B cell (primary cell): ENCODE measurements around the gene TP53BP2. TPM values are rescaled to one million over a fixed set of nuclear protein-coding genes. Genes with fewer than 3 reads are reported as not detected.

Experiments
- ATAC-seq: fragments of 200-7000 bp; cut with Tn5 transposase; one replicate; pipeline ENCODE4 v1.10.0; 2021; ENCODE audit warnings: low read depth, mild to moderate bottlenecking, moderate number of reproducible peaks, moderate library complexity
- CTCF ChIA-PET: fragments of 350-600 bp; sonication (Branson Sonifier 250); formaldehyde crosslinking; loops from one replicate; lab custom pipeline; 2021; ENCODE audit warnings: antibody characterized with exemption, inconsistent platforms; lab: Charles Lee
- POLR2A ChIA-PET: fragments of 350-600 bp; sonication (Branson Sonifier 250); formaldehyde crosslinking; loops from one replicate; lab custom pipeline; 2021; ENCODE audit warnings: antibody characterized with exemption; lab: Charles Lee
- DNase-seq: peaks from one replicate; pipeline ENCODE4 v3.0.0; 2013
- H2AFZ ChIP-seq: 2 replicates; pipeline ENCODE4 v1.6.1; 2012; ENCODE audit warnings: mild to moderate bottlenecking, low read depth, low read length; ENCODE audit not compliant: insufficient read depth, poor library complexity, severe bottlenecking
- H3K27ac ChIP-seq, 2 donors: 1 replicate in 1 of 2; 2 replicates in 1 of 2; pipeline ENCODE4 v1.5.1; 2012 to 2013; ENCODE audit warnings: low read length in 2 of 2, mild to moderate bottlenecking in 2 of 2, moderate library complexity in 1 of 2
- H3K27me3 ChIP-seq, 4 experiments: fragments of 200-600 bp in 1 of 4; sonication (generic) in 1 of 4; replicated peaks in 1 of 4; 1 replicate in 2 of 4; 2 replicates in 2 of 4; pipeline versions ENCODE4 v1.6.1 to v1.7.0; 2013 to 2016; ENCODE audit warnings: low read length in 3 of 4, mild to moderate bottlenecking in 2 of 4, mixed read lengths in 1 of 4, moderate library complexity in 1 of 4; ENCODE audit not compliant: insufficient read depth in 4 of 4, control insufficient read depth in 3 of 4; ENCODE audit errors: control extremely low read depth in 1 of 4
- H3K36me3 ChIP-seq, 2 experiments: replicated peaks in 1 of 2; 1 replicate in 1 of 2; 2 replicates in 1 of 2; pipeline versions ENCODE4 v1.6.1 to v1.7.1; 2013; ENCODE audit warnings: low read length in 1 of 2; ENCODE audit not compliant: insufficient read depth in 2 of 2, control insufficient read depth in 1 of 2; ENCODE audit errors: control extremely low read depth in 1 of 2, extremely low read depth in 1 of 2
- H3K4me1 ChIP-seq, 2 donors: fragments of 200-600 bp in 1 of 2; sonication (generic) in 1 of 2; 1 replicate in 1 of 2; 2 replicates in 1 of 2; pipeline versions ENCODE4 v1.5.1 to v1.6.1; 2013 to 2017; ENCODE audit warnings: low read length in 2 of 2; ENCODE audit not compliant: control insufficient read depth in 2 of 2, insufficient read depth in 2 of 2
- H3K4me2 ChIP-seq: replicated peaks from 2 replicates; pipeline ENCODE3; 2012; ENCODE audit warnings: mild to moderate bottlenecking, low read depth, low read length; ENCODE audit not compliant: poor library complexity, severe bottlenecking
- H3K4me3 ChIP-seq, 5 experiments: fragments of 200-600 bp in 1 of 5; sonication (generic) in 1 of 5; 1 replicate in 3 of 5; 2 replicates in 2 of 5; pipeline versions ENCODE4 v1.5.1 to v1.7.0; 2011 to 2016; ENCODE audit warnings: low read length in 4 of 5, mild to moderate bottlenecking in 4 of 5, low read depth in 2 of 5, control low read depth in 1 of 5, moderate library complexity in 1 of 5; ENCODE audit not compliant: insufficient read depth in 1 of 5; ENCODE audit errors: control extremely low read depth in 1 of 5, extremely low read depth in 1 of 5
- H3K79me2 ChIP-seq: fragments of 200-600 bp; sonication (generic); one replicate; pipeline ENCODE4 v1.6.0; 2016; ENCODE audit warnings: low read length; ENCODE audit not compliant: control insufficient read depth, insufficient read depth
- H3K9ac ChIP-seq: fragments of 200-600 bp; sonication (generic); 2 replicates; pipeline ENCODE4 v1.6.1; 2017; ENCODE audit warnings: mild to moderate bottlenecking, low read length, moderate library complexity
- H3K9me3 ChIP-seq, 3 donors: one replicate each; pipeline versions ENCODE4 v1.6.1 to v1.7.1; 2013; ENCODE audit warnings: low read length in 2 of 3; ENCODE audit not compliant: control insufficient read depth in 2 of 3, insufficient read depth in 1 of 3; ENCODE audit errors: control extremely low read depth in 1 of 3
- H4K20me1 ChIP-seq: 2 replicates; pipeline ENCODE4 v1.6.0; 2012; ENCODE audit warnings: mild to moderate bottlenecking, low read length; ENCODE audit not compliant: insufficient read depth, control insufficient read depth, poor library complexity, severe bottlenecking
- H3K27ac Mint-ChIP-seq: one replicate; pipeline ENCODE4 v1.8.0; 2021; ENCODE audit warnings: mixed read lengths
- H3K27me3 Mint-ChIP-seq: one replicate; pipeline ENCODE4 v1.8.0; 2021; ENCODE audit warnings: mixed read lengths
- H3K4me1 Mint-ChIP-seq: one replicate; pipeline ENCODE4 v1.8.0; 2021; ENCODE audit warnings: mixed read lengths
- H3K4me3 Mint-ChIP-seq: one replicate; pipeline ENCODE4 v1.8.0; 2021; ENCODE audit warnings: mixed read lengths
- H3K9me3 Mint-ChIP-seq: one replicate; pipeline ENCODE4 v1.8.0; 2022; ENCODE audit warnings: mixed read lengths; ENCODE audit not compliant: insufficient read depth
- EZH2 ChIP-seq: IDR thresholded peaks from 2 replicates; pipeline ENCODE4 v1.6.1; 2012; ENCODE audit warnings: borderline replicate concordance, low read depth, mild to moderate bottlenecking, moderate library complexity, low read length; ENCODE audit not compliant: insufficient read depth, poor library complexity, severe bottlenecking
- WGBS: methylation state at CpG from one replicate; pipeline ENCODE4 v1.1.5; 2013; ENCODE audit warnings: missing lambda C conversion rate; ENCODE audit not compliant: insufficient coverage; 5-methylcytosine and 5-hydroxymethylcytosine counted together
- intact Hi-C: fragments of 100-400 bp; cut with micrococcal nuclease; formaldehyde crosslinking; loops from one replicate; pipeline ENCODE4 v1.10.0; 2022
- polyA plus RNA-seq: library from polyadenylated mRNA; depleted of rRNA; stranded (reverse); fragments of >200 nt; gene quantifications from 2 replicates; pipeline ENCODE4 v1.2.3, GENCODE V29; 2012
- total RNA-seq, 2 donors: library from RNA; stranded (reverse); fragments of 120-200 nt in 1 of 2; gene quantifications; 1 replicate in 1 of 2; 2 replicates in 1 of 2; pipeline versions ENCODE4 v1.2.3 to v1.2.4, GENCODE V29; 2013 to 2022
- TF ChIP-seq, protein P1 (sequence below): fragments of 200-600 bp; IDR thresholded peaks from one replicate; pipeline ENCODE4 v1.8.0; 2022; ENCODE audit warnings: antibody characterized with exemption, mild to moderate bottlenecking

The TP53BP2 gene
- total and polyA plus RNA-seq, 2 donors (not counting 1 experiment from before 2014, with no cell fraction given): 10.8 to 40.0 TPM

DNA sequence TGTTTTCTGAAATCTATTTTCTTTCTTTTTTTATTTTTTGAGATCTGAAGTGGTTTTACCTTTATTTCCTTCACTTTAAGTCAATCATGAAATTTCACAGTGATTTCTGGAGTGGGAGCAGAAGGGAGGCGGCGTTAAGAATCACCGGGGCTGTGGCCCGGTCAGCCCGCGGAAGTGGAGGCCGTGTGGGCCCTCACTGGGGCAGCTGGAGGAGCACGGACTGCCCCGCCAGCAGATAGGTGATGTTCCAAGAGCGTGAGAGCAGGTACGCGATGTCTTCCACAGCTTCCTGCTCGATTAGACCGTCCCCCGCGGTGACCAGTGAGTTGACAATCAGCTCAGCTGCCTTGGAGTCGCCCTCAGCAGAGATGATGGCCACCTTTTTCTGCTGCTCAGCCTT lies 10.6 kb upstream of the TP53BP2 start:
- H3K79me2 ChIP-seq: no peaks in the 10 kb centered on the region
- H3K4me1 Mint-ChIP-seq: no peaks in the 10 kb centered on the region
- intact Hi-C loops: no loop called here
- H3K4me3 Mint-ChIP-seq: no peak overlapping the region
- DNase-seq (no peak), ATAC-seq (no peak)
- H3K9me3 Mint-ChIP-seq: no peaks in the 10 kb centered on the region
- TF ChIP-seq, protein P1, sequence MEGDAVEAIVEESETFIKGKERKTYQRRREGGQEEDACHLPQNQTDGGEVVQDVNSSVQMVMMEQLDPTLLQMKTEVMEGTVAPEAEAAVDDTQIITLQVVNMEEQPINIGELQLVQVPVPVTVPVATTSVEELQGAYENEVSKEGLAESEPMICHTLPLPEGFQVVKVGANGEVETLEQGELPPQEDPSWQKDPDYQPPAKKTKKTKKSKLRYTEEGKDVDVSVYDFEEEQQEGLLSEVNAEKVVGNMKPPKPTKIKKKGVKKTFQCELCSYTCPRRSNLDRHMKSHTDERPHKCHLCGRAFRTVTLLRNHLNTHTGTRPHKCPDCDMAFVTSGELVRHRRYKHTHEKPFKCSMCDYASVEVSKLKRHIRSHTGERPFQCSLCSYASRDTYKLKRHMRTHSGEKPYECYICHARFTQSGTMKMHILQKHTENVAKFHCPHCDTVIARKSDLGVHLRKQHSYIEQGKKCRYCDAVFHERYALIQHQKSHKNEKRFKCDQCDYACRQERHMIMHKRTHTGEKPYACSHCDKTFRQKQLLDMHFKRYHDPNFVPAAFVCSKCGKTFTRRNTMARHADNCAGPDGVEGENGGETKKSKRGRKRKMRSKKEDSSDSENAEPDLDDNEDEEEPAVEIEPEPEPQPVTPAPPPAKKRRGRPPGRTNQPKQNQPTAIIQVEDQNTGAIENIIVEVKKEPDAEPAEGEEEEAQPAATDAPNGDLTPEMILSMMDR: no peak
- TF ChIP-seq EZH2: no peak
- H3K4me2 ChIP-seq: no peak overlapping the region
- no peak overlapping the region for H3K27ac Mint-ChIP-seq
- H4K20me1 ChIP-seq: no peaks in the 10 kb centered on the region
- no peaks in the 10 kb centered on the region for H3K36me3 ChIP-seq
- CTCF ChIA-PET: no interaction called here
- peaks cover 15% of the 10 kb centered on the region for H3K27me3 Mint-ChIP-seq
- H3K27me3 ChIP-seq: no peaks in the 10 kb centered on the region
- WGBS: 97% methylated on average over 17 of the region's 17 CpGs
- no peak overlapping the region for H2AFZ ChIP-seq
- H3K9ac ChIP-seq: no peak overlapping the region
- no peak overlapping the region for H3K27ac ChIP-seq
- H3K9me3 ChIP-seq: peaks cover 0 to 2% (median 0%) of the 10 kb centered on the region in 3 donors
- H3K4me3 ChIP-seq: no peak overlapping the region
- POLR2A ChIA-PET: no interaction called here
- H3K4me1 ChIP-seq: no peaks in the 10 kb centered on the region

DNA sequence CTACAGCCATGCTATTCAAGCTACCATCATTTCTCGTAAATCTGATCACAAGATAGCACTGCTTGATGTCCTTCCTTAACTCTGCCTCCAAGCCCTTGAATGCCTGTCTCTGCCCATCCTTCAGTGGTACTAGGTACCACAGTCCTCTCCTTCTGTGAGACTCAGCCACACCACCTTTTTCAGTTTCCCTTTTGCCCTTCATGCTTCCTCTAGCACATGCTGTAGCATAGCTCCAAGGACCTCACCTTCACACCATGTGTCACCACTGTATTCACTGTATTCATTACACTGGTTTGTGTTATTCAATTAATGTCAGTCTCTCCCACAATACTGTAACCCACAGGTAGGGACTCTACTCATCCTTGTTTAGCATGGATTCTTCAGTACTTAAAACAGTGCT lies 8.0 kb upstream of the TP53BP2 start:
- no peak overlapping the region for H3K27ac Mint-ChIP-seq
- 100% methylated on average over 1 of the region's 1 CpG for WGBS
- no peaks in the 10 kb centered on the region for H3K79me2 ChIP-seq
- no peak overlapping the region for H3K4me3 ChIP-seq
- H2AFZ ChIP-seq: no peak overlapping the region
- H3K4me2 ChIP-seq: no peak overlapping the region
- DNase-seq: no peak
- peaks cover 5% of the 10 kb centered on the region for H3K27me3 Mint-ChIP-seq
- H3K36me3 ChIP-seq: no peaks in the 10 kb centered on the region
- intact Hi-C loops: no loop called here
- CTCF ChIA-PET: no interaction called here
- H3K27me3 ChIP-seq: no peaks in the 10 kb centered on the region
- H3K9me3 ChIP-seq: peaks cover 0 to 2% (median 0%) of the 10 kb centered on the region in 3 donors
- TF ChIP-seq, protein P1: no peak
- TF ChIP-seq EZH2: no peak
- peaks cover 4% of the 10 kb centered on the region for H3K4me1 Mint-ChIP-seq
- H3K27ac ChIP-seq: no peak overlapping the region
- ATAC-seq: no peak
- POLR2A ChIA-PET: no interaction called here
- no peaks in the 10 kb centered on the region for H4K20me1 ChIP-seq
- H3K9ac ChIP-seq: no peak overlapping the region
- no peaks in the 10 kb centered on the region for H3K4me1 ChIP-seq
- H3K9me3 Mint-ChIP-seq: no peaks in the 10 kb centered on the region
- H3K4me3 Mint-ChIP-seq: no peak overlapping the region
